Loucy (cell line): ENCODE measurements around the gene TIAM2.

Experiments
- H2AFZ ChIP-seq: fragments of 200-600 bp; sonication (generic); 2 replicates; pipeline ENCODE4 v1.6.0; 2016; ENCODE audit warnings: antibody characterized with exemption, mild to moderate bottlenecking, low read length, moderate library complexity
- H3F3A ChIP-seq: fragments of 200-600 bp; 2 replicates; pipeline ENCODE4 v1.6.0; 2016; ENCODE audit warnings: antibody characterized with exemption, low read depth, mild to moderate bottlenecking
- H3K27me3 ChIP-seq: fragments of 200-600 bp; sonication (generic); 2 replicates; pipeline ENCODE4 v1.6.1; 2014; ENCODE audit warnings: low read length, mild to moderate bottlenecking; ENCODE audit not compliant: insufficient read depth, poor library complexity, severe bottlenecking
- H3K36me3 ChIP-seq: fragments of 200-600 bp; sonication (generic); 2 replicates; pipeline ENCODE4 v1.6.1; 2016; ENCODE audit warnings: low read length; ENCODE audit not compliant: insufficient read depth
- H3K4me1 ChIP-seq: fragments of 200-600 bp; sonication (generic); 2 replicates; pipeline ENCODE4 v1.5.1; 2014; ENCODE audit warnings: low read length, mild to moderate bottlenecking; ENCODE audit not compliant: insufficient read depth, poor library complexity, severe bottlenecking
- H3K4me2 ChIP-seq: fragments of 200-600 bp; sonication (generic); 2 replicates; pipeline ENCODE4 v1.6.0; 2014; ENCODE audit warnings: antibody characterized with exemption, low read length, low read depth, mild to moderate bottlenecking; ENCODE audit not compliant: poor library complexity, severe bottlenecking
- H3K4me3 ChIP-seq: fragments of 200-600 bp; sonication (generic); 2 replicates; pipeline ENCODE4 v1.5.1; 2014; ENCODE audit warnings: low read length, mild to moderate bottlenecking, mixed read lengths; ENCODE audit not compliant: poor library complexity, severe bottlenecking
- H3K79me2 ChIP-seq: fragments of 200-600 bp; sonication (generic); 2 replicates; pipeline ENCODE4 v1.6.1; 2014; ENCODE audit warnings: low read length; ENCODE audit not compliant: insufficient read depth
- H3K9ac ChIP-seq: fragments of 200-600 bp; sonication (generic); 2 replicates; pipeline ENCODE4 v1.6.0; 2014; ENCODE audit warnings: mild to moderate bottlenecking, low read depth, low read length, moderate library complexity; ENCODE audit not compliant: poor library complexity, severe bottlenecking
- H3K9me2 ChIP-seq: fragments of 200-600 bp; sonication (generic); replicated peaks from 2 replicates; pipeline ENCODE4 v1.6.1; 2016; ENCODE audit warnings: low read depth, low read length, mixed read lengths
- H3K9me3 ChIP-seq: fragments of 200-600 bp; sonication (generic); 2 replicates; pipeline ENCODE4 v1.6.1; 2014; ENCODE audit warnings: mild to moderate bottlenecking, antibody characterized with exemption, low read length, low read depth; ENCODE audit not compliant: insufficient read depth
- H4K20me1 ChIP-seq: fragments of 200-600 bp; sonication (generic); 2 replicates; pipeline ENCODE4 v1.6.0; 2014; ENCODE audit warnings: antibody characterized with exemption, low read length, mild to moderate bottlenecking; ENCODE audit not compliant: insufficient read depth, poor library complexity, severe bottlenecking
- EZH2phosphoT487 ChIP-seq: fragments of 200-600 bp; IDR thresholded peaks from 2 replicates; pipeline ENCODE4 v1.6.1; 2018; ENCODE audit warnings: antibody characterized with exemption, mild to moderate bottlenecking, moderate library complexity, borderline replicate concordance
- TF ChIP-seq, protein P1 (sequence below): fragments of 200-600 bp; sonication (generic); conservative IDR thresholded peaks from 2 replicates; pipeline ENCODE4 v1.5.1; 2014; ENCODE audit warnings: mild to moderate bottlenecking, antibody characterized with exemption, low read length

The TIAM2 gene

DNA sequence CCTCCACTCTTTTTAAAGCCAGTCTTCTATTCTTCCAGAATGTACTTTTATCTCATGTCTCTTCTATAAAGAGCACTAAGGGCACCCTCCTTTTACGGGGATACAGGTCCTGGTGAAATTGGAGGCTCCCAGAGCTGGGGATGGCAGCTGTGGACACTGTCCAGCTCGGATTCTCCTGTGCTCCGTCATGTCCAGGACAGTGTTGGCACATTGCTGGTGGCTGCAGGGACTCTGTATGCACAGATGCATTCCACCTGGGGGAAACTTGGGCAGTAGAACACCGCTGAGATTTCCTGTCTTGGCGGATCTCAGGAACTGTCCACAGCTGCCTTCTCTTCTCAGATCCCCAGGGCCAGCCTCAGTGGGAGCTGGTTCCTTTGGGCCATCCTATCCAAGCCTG is 212.1 kb downstream of the TIAM2 start:
- Histone ChIP-seq H3F3A (no peaks in the 10 kb centered on the region), H3K36me3 (no peaks in the 10 kb centered on the region), H4K20me1 (no peaks in the 10 kb centered on the region), H3K9ac (no peak overlapping the region), H3K27me3 (no peaks in the 10 kb centered on the region), H3K4me1 (peaks cover 23% of the 10 kb centered on the region), H3K4me3 (no peak overlapping the region), H2AFZ (no peak overlapping the region), H3K79me2 (no peaks in the 10 kb centered on the region), H3K9me3 (no peaks in the 10 kb centered on the region), H3K9me2 (no peaks in the 10 kb centered on the region), H3K4me2 (no peak overlapping the region)
- TF ChIP-seq, protein P1, sequence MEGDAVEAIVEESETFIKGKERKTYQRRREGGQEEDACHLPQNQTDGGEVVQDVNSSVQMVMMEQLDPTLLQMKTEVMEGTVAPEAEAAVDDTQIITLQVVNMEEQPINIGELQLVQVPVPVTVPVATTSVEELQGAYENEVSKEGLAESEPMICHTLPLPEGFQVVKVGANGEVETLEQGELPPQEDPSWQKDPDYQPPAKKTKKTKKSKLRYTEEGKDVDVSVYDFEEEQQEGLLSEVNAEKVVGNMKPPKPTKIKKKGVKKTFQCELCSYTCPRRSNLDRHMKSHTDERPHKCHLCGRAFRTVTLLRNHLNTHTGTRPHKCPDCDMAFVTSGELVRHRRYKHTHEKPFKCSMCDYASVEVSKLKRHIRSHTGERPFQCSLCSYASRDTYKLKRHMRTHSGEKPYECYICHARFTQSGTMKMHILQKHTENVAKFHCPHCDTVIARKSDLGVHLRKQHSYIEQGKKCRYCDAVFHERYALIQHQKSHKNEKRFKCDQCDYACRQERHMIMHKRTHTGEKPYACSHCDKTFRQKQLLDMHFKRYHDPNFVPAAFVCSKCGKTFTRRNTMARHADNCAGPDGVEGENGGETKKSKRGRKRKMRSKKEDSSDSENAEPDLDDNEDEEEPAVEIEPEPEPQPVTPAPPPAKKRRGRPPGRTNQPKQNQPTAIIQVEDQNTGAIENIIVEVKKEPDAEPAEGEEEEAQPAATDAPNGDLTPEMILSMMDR: no peak

DNA sequence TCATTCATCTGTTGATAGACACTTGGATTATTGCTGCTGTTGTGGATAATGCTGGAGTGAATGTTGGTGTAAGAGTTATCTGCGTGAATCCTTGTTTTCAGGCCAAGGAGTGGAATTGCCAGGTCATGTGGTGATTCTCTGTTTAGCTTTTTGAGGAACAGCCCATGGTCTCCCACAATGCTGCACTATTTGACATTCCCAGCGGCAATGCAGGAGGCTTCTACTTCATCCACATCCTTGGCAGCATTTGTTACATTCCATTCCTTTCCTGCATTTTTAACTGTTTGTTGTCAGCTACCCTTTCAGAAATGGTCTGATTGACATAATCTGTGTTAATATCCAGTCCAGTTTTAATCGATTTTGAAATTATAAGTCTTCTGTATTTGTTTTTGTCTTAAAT is 217.0 kb downstream of the TIAM2 start:
- H3K4me2 ChIP-seq: no peak overlapping the region
- H3K9me3 ChIP-seq: no peaks in the 10 kb centered on the region
- no peaks in the 10 kb centered on the region for H3K9me2 ChIP-seq
- H3K27me3 ChIP-seq: no peaks in the 10 kb centered on the region
- H2AFZ ChIP-seq: no peak overlapping the region
- TF ChIP-seq, protein P1: no peak
- TF ChIP-seq EZH2phosphoT487: no peak
- no peak overlapping the region for H3K9ac ChIP-seq
- H3K79me2 ChIP-seq: no peaks in the 10 kb centered on the region
- H4K20me1 ChIP-seq: no peaks in the 10 kb centered on the region
- H3K36me3 ChIP-seq: no peaks in the 10 kb centered on the region
- H3K4me1 ChIP-seq: peaks cover 18% of the 10 kb centered on the region
- H3F3A ChIP-seq: no peaks in the 10 kb centered on the region
- no peak overlapping the region for H3K4me3 ChIP-seq

DNA sequence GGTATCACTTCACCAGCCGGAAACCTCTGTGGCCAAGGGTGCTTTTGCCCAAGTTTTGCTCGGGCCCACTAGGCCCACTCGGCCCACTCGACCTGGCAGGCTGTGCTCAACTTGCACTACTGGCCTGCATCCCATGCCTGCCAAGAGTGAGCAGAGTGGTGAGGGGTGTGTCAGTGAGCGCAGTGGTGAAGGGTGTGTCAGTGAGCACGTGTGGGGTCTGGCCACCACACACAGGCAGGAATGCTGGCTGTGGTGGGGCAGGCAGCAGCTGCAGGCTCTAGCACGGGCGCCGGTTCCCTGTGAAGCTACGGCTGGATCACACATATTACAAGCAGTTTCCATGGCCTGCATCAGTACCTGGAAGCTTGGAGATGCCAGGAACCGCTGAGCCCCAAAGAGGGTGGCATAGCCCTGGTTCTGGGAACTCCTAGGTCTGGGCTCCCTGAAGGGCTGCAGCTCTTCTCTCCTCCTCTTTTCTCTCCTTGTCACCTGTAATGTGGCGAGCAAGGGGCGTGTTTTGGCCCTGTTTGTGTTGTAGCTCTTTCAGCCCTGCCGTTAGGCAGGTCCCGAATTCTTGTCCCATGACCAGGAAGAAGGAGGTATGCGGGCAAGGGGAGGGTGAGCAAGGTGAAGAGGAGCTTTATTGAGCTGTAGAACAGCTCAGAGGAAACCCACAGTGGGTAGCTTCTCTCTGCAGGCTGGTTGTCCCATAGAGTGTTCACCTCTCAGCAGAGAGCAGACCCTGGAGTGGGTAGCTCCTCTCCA is 217.7 kb downstream of the TIAM2 start:
- Histone ChIP-seq H3K27me3 (no peaks in the 10 kb centered on the region), H3K9me2 (no peaks in the 10 kb centered on the region), H4K20me1 (no peaks in the 10 kb centered on the region), H3K9ac (no peak overlapping the region), H3K36me3 (no peaks in the 10 kb centered on the region), H3K9me3 (no peaks in the 10 kb centered on the region), H3K79me2 (no peaks in the 10 kb centered on the region), H3F3A (no peaks in the 10 kb centered on the region), H3K4me2 (no peak overlapping the region), H3K4me3 (no peak overlapping the region), H3K4me1 (peaks cover 14% of the 10 kb centered on the region), H2AFZ (no peak overlapping the region)
- TF ChIP-seq, protein P1: no peak
- TF ChIP-seq EZH2phosphoT487: no peak
